Measurements from ENCODE around the gene INAVA.

Gene INAVA

GRCh38 chr1:200875416-200875815 lies 19.3 kb upstream of the INAVA start:
- no peaks in the 10 kb centered on the region for H3K36me3 ChIP-seq (ENCODE audit: insufficient read depth, low read length)
- peaks cover under 1% of the 10 kb centered on the region; the same call in 1 of the 2 replicates for H3K79me2 ChIP-seq (ENCODE audit: insufficient read depth, low read length)
- no peaks in the 10 kb centered on the region for H3F3A ChIP-seq (ENCODE audit: low read depth)
- H3K4me1 ChIP-seq (ENCODE audit: insufficient read depth, low read length, poor library complexity, severe bottlenecking), result peaks cover 39% of the 10 kb centered on the region
- H3K9me3 ChIP-seq (ENCODE audit: insufficient read depth, low read depth, low read length), result no peaks in the 10 kb centered on the region
- TF ChIP-seq, protein P1, sequence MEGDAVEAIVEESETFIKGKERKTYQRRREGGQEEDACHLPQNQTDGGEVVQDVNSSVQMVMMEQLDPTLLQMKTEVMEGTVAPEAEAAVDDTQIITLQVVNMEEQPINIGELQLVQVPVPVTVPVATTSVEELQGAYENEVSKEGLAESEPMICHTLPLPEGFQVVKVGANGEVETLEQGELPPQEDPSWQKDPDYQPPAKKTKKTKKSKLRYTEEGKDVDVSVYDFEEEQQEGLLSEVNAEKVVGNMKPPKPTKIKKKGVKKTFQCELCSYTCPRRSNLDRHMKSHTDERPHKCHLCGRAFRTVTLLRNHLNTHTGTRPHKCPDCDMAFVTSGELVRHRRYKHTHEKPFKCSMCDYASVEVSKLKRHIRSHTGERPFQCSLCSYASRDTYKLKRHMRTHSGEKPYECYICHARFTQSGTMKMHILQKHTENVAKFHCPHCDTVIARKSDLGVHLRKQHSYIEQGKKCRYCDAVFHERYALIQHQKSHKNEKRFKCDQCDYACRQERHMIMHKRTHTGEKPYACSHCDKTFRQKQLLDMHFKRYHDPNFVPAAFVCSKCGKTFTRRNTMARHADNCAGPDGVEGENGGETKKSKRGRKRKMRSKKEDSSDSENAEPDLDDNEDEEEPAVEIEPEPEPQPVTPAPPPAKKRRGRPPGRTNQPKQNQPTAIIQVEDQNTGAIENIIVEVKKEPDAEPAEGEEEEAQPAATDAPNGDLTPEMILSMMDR (conservative IDR thresholded peaks at IDR 0.05; ENCODE audit: low read length), result no peak
- TF ChIP-seq EZH2phosphoT487 (IDR thresholded peaks at IDR 0.05; ENCODE audit: borderline replicate concordance), result no peak
- H3K9me2 ChIP-seq (replicated peaks; ENCODE audit: low read depth, low read length), result no peaks in the 10 kb centered on the region
- H4K20me1 ChIP-seq (ENCODE audit: insufficient read depth, low read length, poor library complexity, severe bottlenecking), result no peaks in the 10 kb centered on the region
- no peak overlapping the region for H2AFZ ChIP-seq (ENCODE audit: low read length)
- H3K4me3 ChIP-seq (ENCODE audit: low read length, poor library complexity, severe bottlenecking), result no peak overlapping the region
- no peaks in the 10 kb centered on the region for H3K27me3 ChIP-seq (ENCODE audit: insufficient read depth, low read length, poor library complexity, severe bottlenecking)
- H3K4me2 ChIP-seq (ENCODE audit: low read depth, low read length, poor library complexity, severe bottlenecking), result no peak overlapping the region
- H3K9ac ChIP-seq (ENCODE audit: low read depth, low read length, poor library complexity, severe bottlenecking), result no peak overlapping the region

DNA sequence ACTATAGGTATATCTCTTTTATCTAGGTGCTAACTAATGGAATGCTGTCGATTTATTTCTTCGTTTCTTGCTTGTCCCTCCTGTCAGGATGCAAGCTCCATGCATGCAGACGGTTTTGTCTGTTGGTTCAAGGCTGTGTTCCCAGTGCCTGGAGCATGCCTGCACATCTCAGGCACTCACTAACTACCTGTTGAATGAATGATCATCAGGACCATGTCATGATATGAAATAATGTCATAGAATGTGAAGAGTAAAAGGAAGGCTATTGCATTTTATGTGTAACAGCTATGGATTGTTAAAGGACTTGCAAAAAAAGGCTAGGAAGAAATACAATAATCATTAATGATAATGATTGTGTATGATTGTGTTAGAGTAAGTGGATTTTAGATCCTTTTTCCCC lies 17.7 kb upstream of the INAVA start:
- Histone ChIP-seq H3K4me1 (ENCODE audit: insufficient read depth, low read length, poor library complexity, severe bottlenecking) (peaks cover 38% of the 10 kb centered on the region), H3F3A (ENCODE audit: low read depth) (no peaks in the 10 kb centered on the region), H4K20me1 (ENCODE audit: insufficient read depth, low read length, poor library complexity, severe bottlenecking) (no peaks in the 10 kb centered on the region), H3K9ac (ENCODE audit: low read depth, low read length, poor library complexity, severe bottlenecking) (no peak overlapping the region), H3K27me3 (ENCODE audit: insufficient read depth, low read length, poor library complexity, severe bottlenecking) (no peaks in the 10 kb centered on the region), H3K79me2 (ENCODE audit: insufficient read depth, low read length) (peaks cover 4% of the 10 kb centered on the region; the same call in 1 of the 2 replicates), H3K36me3 (ENCODE audit: insufficient read depth, low read length) (no peaks in the 10 kb centered on the region), H3K4me3 (ENCODE audit: low read length, poor library complexity, severe bottlenecking) (no peak overlapping the region), H2AFZ (ENCODE audit: low read length) (no peak overlapping the region), H3K9me2 (replicated peaks; ENCODE audit: low read depth, low read length) (no peaks in the 10 kb centered on the region), H3K4me2 (ENCODE audit: low read depth, low read length, poor library complexity, severe bottlenecking) (no peak overlapping the region), H3K9me3 (ENCODE audit: insufficient read depth, low read depth, low read length) (no peaks in the 10 kb centered on the region)
- TF ChIP-seq, protein P1 (conservative IDR thresholded peaks at IDR 0.05; ENCODE audit: low read length), result no peak
- TF ChIP-seq EZH2phosphoT487 (IDR thresholded peaks at IDR 0.05; ENCODE audit: borderline replicate concordance), result no peak

- no peaks in the 10 kb centered on the region for H3K27me3 ChIP-seq (ENCODE audit: insufficient read depth, low read length, poor library complexity, severe bottlenecking)
- peaks cover 42% of the 10 kb centered on the region for H3K4me1 ChIP-seq (ENCODE audit: insufficient read depth, low read length, poor library complexity, severe bottlenecking)
Observed at GRCh38 chr1:200877839-200878551, 16.7 kb upstream of the INAVA start.

More at GRCh38 chr1:200877839-200878551, 16.7 kb upstream of the INAVA start:
- Histone ChIP-seq H3F3A (ENCODE audit: low read depth) (no peaks in the 10 kb centered on the region), H4K20me1 (ENCODE audit: insufficient read depth, low read length, poor library complexity, severe bottlenecking) (no peaks in the 10 kb centered on the region), H3K4me3 (ENCODE audit: low read length, poor library complexity, severe bottlenecking) (no peak overlapping the region), H3K36me3 (ENCODE audit: insufficient read depth, low read length) (no peaks in the 10 kb centered on the region), H3K9me2 (replicated peaks; ENCODE audit: low read depth, low read length) (no peaks in the 10 kb centered on the region), H3K4me2 (ENCODE audit: low read depth, low read length, poor library complexity, severe bottlenecking) (peak overlapping the region; percentile 9), H2AFZ (ENCODE audit: low read length) (no peak overlapping the region), H3K9me3 (ENCODE audit: insufficient read depth, low read depth, low read length) (no peaks in the 10 kb centered on the region), H3K79me2 (ENCODE audit: insufficient read depth, low read length) (peaks cover 6% of the 10 kb centered on the region; the same call in 1 of the 2 replicates), H3K9ac (ENCODE audit: low read depth, low read length, poor library complexity, severe bottlenecking) (no peak overlapping the region)
- no peak for TF ChIP-seq EZH2phosphoT487 (IDR thresholded peaks at IDR 0.05; ENCODE audit: borderline replicate concordance)
- TF ChIP-seq, protein P1 (conservative IDR thresholded peaks at IDR 0.05; ENCODE audit: low read length), result no peak
